Measurements from ENCODE around the gene TBCK. TPM values are rescaled to one million over a fixed set of nuclear protein-coding genes. Genes with fewer than 3 reads are reported as not detected.
"Not testable (repeated sequence)": the region's sequence is repeated elsewhere in the genome, so short reads cannot be mapped to it uniquely, and the experiment has no call there.

TBCK gene
- total RNA-seq, 2 experiments from 2014 or later = 20.2 to 22.0 TPM

GRCh38 chr4:106245176-106245575 lies 70.8 kb downstream of the TBCK start:
- DNase-seq = no peak
- Mint-ChIP-seq H3K27me3 (no peaks in the 10 kb centered on the region), H3K27ac (no peak overlapping the region), H3K9me3 (peaks cover 2% of the 10 kb centered on the region), H3K36me3 (peaks cover 29% of the 10 kb centered on the region), H3K4me1 (ENCODE audit: low read depth) (no peaks in the 10 kb centered on the region), H3K4me3 (no peak overlapping the region)
- ChIA-PET POLR2A (no interaction called here), CTCF (interaction anchor here (0.6 kb wide), 1 partner anchor 111 kb away, joined by 3 read pairs; no protein-coding TSS in a partner anchor)
- intact Hi-C loops (cut with micrococcal nuclease) = no loop called here

GRCh38 chr4:106240699-106241098 lies 75.3 kb downstream of the TBCK start:
- intact Hi-C loops (cut with micrococcal nuclease) = no loop called here
- POLR2A ChIA-PET = no interaction called here
- H3K4me1 Mint-ChIP-seq (ENCODE audit: low read depth) = no peaks in the 10 kb centered on the region
- H3K4me3 Mint-ChIP-seq = no peak overlapping the region
- CTCF ChIA-PET = no interaction called here
- no peak for DNase-seq
- H3K27ac Mint-ChIP-seq = no peak overlapping the region
- peaks cover 2% of the 10 kb centered on the region for H3K9me3 Mint-ChIP-seq
- H3K36me3 Mint-ChIP-seq = peaks cover 17% of the 10 kb centered on the region
- H3K27me3 Mint-ChIP-seq = no peaks in the 10 kb centered on the region

DNA sequence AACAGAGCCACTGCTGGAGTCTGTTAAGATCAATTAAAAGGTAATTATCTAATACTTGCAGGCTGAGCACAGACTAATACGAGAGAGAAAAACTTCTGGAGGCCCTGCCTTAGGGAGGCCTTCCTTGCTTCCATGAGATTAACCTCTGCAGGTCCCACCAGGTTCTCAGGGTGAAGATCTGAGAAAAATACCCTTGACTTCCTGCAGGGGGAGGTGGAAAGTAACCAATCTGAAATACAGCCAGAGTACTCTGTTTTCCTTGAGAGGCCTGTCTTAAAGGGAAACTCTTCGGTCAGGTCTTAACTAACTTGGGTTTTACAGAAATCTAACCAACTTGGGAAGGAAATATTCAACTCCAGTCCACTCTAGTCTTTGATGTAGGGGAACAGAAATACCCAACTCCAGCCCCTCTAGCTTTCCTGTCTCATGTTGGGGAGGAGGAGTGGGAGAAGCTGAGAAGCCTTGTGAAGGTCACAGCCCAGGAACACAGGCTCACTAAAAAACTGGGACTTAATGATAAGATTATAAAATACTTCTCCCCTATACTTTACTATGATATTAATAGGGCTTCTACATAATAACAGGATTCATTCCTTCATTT lies 77.1 kb downstream of the TBCK start:
- intact Hi-C loops (cut with micrococcal nuclease) = no loop called here
- ChIA-PET POLR2A (no interaction called here), CTCF (interaction anchor here (0.6 to 1.4 kb wide), 7 partner anchors 10 to 265 kb away, joined by 3 to 4 read pairs (median 3); no protein-coding TSS in a partner anchor)
- no peaks in the 10 kb centered on the region for H3K27me3 Mint-ChIP-seq
- DNase-seq = no peak
- peaks cover 2% of the 10 kb centered on the region for H3K9me3 Mint-ChIP-seq
- no peaks in the 10 kb centered on the region for H3K4me1 Mint-ChIP-seq (ENCODE audit: low read depth)
- no peak overlapping the region for H3K27ac Mint-ChIP-seq
- H3K36me3 Mint-ChIP-seq = peaks cover 12% of the 10 kb centered on the region
- H3K4me3 Mint-ChIP-seq = no peak overlapping the region

- intact Hi-C loops (cut with micrococcal nuclease) = no loop called here
Observed at GRCh38 chr4:106231931-106232330, 84.1 kb downstream of the TBCK start.

GRCh38 chr4:106222548-106222947 lies 93.5 kb downstream of the TBCK start:
- peaks cover 15% of the 10 kb centered on the region for H3K36me3 Mint-ChIP-seq
- ChIA-PET CTCF (interaction anchor here (0.9 kb wide), 1 partner anchor 15 kb away, joined by 3 read pairs; no protein-coding TSS in a partner anchor), POLR2A (no interaction called here)
- no peaks in the 10 kb centered on the region for H3K4me1 Mint-ChIP-seq (ENCODE audit: low read depth)
- DNase-seq = no peak
- no peak overlapping the region for H3K27ac Mint-ChIP-seq
- H3K27me3 Mint-ChIP-seq = no peaks in the 10 kb centered on the region
- peaks cover 8% of the 10 kb centered on the region for H3K9me3 Mint-ChIP-seq
- intact Hi-C loops (cut with micrococcal nuclease) = no loop called here
- no peak overlapping the region for H3K4me3 Mint-ChIP-seq

More at GRCh38 chr4:106231931-106232330, 84.1 kb downstream of the TBCK start:
- ChIA-PET POLR2A (no interaction called here), CTCF (no interaction called here)
- no peaks in the 10 kb centered on the region for H3K4me1 Mint-ChIP-seq (ENCODE audit: low read depth)
- no peak for DNase-seq
- H3K27ac Mint-ChIP-seq = no peak overlapping the region
- H3K4me3 Mint-ChIP-seq = no peak overlapping the region
- no peaks in the 10 kb centered on the region for H3K9me3 Mint-ChIP-seq
- peaks cover 36% of the 10 kb centered on the region for H3K36me3 Mint-ChIP-seq
- H3K27me3 Mint-ChIP-seq = no peaks in the 10 kb centered on the region

GRCh38 chr4:106213291-106213690 lies 102.7 kb downstream of the TBCK start:
- H3K27ac Mint-ChIP-seq; DNase-seq; H3K4me1 Mint-ChIP-seq (ENCODE audit: low read depth); POLR2A ChIA-PET; H3K4me3 Mint-ChIP-seq; H3K9me3 Mint-ChIP-seq; H3K27me3 Mint-ChIP-seq; CTCF ChIA-PET; intact Hi-C loops (cut with micrococcal nuclease): not testable (repeated sequence)
- peaks cover 12% of the 10 kb centered on the region for H3K36me3 Mint-ChIP-seq

DNA sequence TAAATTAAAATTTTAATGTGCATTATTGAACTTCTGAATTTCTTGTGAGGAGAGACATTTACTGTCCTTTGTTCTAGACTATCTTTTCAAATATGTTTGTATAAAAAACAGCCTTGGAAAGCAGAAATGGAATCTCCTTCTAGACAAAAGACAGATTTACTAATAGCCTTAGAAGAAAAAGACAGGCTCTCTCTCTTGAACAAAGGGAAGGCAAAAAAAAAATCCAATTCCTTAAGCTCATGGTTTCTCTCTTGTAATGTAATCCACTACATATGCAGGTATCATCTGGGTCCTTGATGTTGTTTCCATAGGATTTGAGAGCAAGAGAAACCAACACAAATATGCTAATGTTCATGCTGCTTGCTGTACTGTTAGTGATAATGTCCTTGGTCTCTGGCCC lies 106.0 kb downstream of the TBCK start:
- H3K4me3 Mint-ChIP-seq = no peak overlapping the region
- intact Hi-C loops (cut with micrococcal nuclease) = no loop called here
- DNase-seq = no peak
- ChIA-PET CTCF (no interaction called here), POLR2A (no interaction called here)
- no peaks in the 10 kb centered on the region for H3K27me3 Mint-ChIP-seq
- no peaks in the 10 kb centered on the region for H3K9me3 Mint-ChIP-seq
- peaks cover 14% of the 10 kb centered on the region for H3K36me3 Mint-ChIP-seq
- no peak overlapping the region for H3K27ac Mint-ChIP-seq
- no peaks in the 10 kb centered on the region for H3K4me1 Mint-ChIP-seq (ENCODE audit: low read depth)

- POLR2A ChIA-PET = no interaction called here
- Mint-ChIP-seq H3K4me1 (ENCODE audit: low read depth) (no peaks in the 10 kb centered on the region), H3K9me3 (no peaks in the 10 kb centered on the region), H3K4me3 (no peak overlapping the region), H3K27me3 (no peaks in the 10 kb centered on the region), H3K36me3 (peaks cover 14% of the 10 kb centered on the region), H3K27ac (no peak overlapping the region)
- CTCF ChIA-PET = no interaction called here
- intact Hi-C loops (cut with micrococcal nuclease) = no loop called here
- DNase-seq = no peak
Observed at GRCh38 chr4:106208481-106209460, 107.2 kb downstream of the TBCK start.

- H3K27me3 Mint-ChIP-seq = no peaks in the 10 kb centered on the region
- H3K9me3 Mint-ChIP-seq = no peaks in the 10 kb centered on the region
- H3K4me1 Mint-ChIP-seq (ENCODE audit: low read depth) = no peaks in the 10 kb centered on the region
- intact Hi-C loops (cut with micrococcal nuclease) = no loop called here
- peaks cover 6% of the 10 kb centered on the region for H3K36me3 Mint-ChIP-seq
- H3K4me3 Mint-ChIP-seq = no peak overlapping the region
- ChIA-PET CTCF (no interaction called here), POLR2A (no interaction called here)
- H3K27ac Mint-ChIP-seq = no peak overlapping the region
- DNase-seq = no peak
Observed at GRCh38 chr4:106201373-106201772, 114.6 kb downstream of the TBCK start.

DNA sequence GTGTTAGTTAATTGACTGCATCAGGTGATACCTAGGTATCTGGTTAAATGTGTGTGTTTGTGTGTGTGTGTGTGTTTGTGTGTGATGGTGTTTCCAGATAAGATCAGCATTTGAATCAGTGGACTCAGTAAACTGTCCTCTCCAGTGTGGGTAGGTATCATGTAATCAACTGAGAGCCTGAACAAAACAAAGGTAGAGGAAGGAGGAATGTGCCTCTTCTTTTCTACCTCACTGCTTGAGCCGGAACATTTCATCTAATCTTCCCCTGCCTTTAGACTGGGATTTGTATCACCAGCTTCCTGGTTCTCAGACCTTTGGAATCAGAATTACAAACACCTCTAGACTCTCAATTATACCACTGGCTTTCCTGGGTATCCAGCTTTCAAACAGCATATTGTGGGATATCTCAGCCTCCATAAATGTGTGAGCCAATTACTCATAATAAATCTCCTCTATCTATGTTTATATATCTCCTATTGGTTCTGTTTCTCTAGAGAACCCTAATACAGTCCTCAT lies 120.5 kb downstream of the TBCK start:
- intact Hi-C loops (cut with micrococcal nuclease) = no loop called here

DNA sequence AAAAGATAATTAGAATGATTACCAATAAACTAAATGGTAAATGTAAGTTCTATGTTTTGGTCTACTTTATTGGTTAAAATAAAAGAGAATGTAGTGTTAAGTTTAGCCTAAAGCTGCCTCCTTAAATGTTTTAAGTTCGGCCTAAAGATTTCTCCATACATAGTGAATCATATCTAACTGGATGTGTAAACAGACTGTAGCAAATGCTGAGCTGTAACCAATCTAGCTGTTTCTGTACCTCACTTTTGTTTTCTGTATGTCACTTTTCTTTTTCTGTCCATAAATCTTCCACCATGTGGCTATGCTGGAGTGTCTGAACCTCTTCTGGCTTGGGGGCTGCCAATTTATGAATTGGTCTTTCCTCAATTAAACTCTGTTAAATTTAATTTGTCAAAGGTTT lies 121.2 kb downstream of the TBCK start:
- DNase-seq = no peak
- intact Hi-C loops (cut with micrococcal nuclease) = no loop called here
- no peaks in the 10 kb centered on the region for H3K27me3 Mint-ChIP-seq
- POLR2A ChIA-PET = no interaction called here
- H3K27ac Mint-ChIP-seq = no peak overlapping the region
- H3K4me1 Mint-ChIP-seq (ENCODE audit: low read depth) = no peaks in the 10 kb centered on the region
- H3K36me3 Mint-ChIP-seq = peaks cover 30% of the 10 kb centered on the region
- CTCF ChIA-PET = no interaction called here
- no peaks in the 10 kb centered on the region for H3K9me3 Mint-ChIP-seq
- H3K4me3 Mint-ChIP-seq = no peak overlapping the region

More for the DNA sequence above, 120.5 kb downstream of the TBCK start:
- ChIA-PET CTCF (no interaction called here), POLR2A (no interaction called here)
- H3K4me3 Mint-ChIP-seq = no peak overlapping the region
- H3K27me3 Mint-ChIP-seq = no peaks in the 10 kb centered on the region
- H3K9me3 Mint-ChIP-seq = no peaks in the 10 kb centered on the region
- H3K27ac Mint-ChIP-seq = no peak overlapping the region
- DNase-seq = no peak
- peaks cover 27% of the 10 kb centered on the region for H3K36me3 Mint-ChIP-seq
- H3K4me1 Mint-ChIP-seq (ENCODE audit: low read depth) = no peaks in the 10 kb centered on the region

DNA sequence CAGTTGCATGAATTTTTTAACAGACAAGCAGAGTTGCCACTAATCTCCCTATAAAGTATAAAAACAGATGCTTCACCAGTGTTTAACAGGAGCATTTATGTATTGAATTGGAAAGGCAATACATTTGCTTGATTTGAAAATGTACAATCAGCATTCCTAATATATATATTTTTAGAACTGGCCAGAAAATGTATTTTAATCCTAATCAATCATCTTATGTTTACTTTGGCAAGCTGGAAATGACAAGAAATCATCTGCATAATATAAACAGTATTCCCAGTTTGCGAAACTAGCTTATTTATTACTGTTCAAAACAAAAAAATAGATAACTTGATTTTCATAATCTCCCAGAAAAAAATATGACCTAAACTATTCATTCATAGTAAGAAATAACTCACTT lies 123.9 kb downstream of the TBCK start:
- H3K27me3 Mint-ChIP-seq = no peaks in the 10 kb centered on the region
- H3K36me3 Mint-ChIP-seq = peaks cover 44% of the 10 kb centered on the region

More for the DNA sequence above, 123.9 kb downstream of the TBCK start:
- Mint-ChIP-seq H3K9me3 (no peaks in the 10 kb centered on the region), H3K4me3 (no peak overlapping the region), H3K4me1 (ENCODE audit: low read depth) (no peaks in the 10 kb centered on the region), H3K27ac (no peak overlapping the region)
- no peak for DNase-seq
- ChIA-PET POLR2A (no interaction called here), CTCF (no interaction called here)
- intact Hi-C loops (cut with micrococcal nuclease) = no loop called here
